Measurements from ENCODE around the gene GOPC. TPM values are rescaled to one million over a fixed set of nuclear protein-coding genes. Genes with fewer than 3 reads are reported as not detected.

GOPC gene
- total and polyA plus RNA-seq, 2 of the 8 experiments (the other 6 are each of a cell fraction or from before 2014, with no cell fraction given), result 5.3 to 19.4 TPM

GRCh38 chr6:117550618-117551242, 51.6 kb downstream of the GOPC start:
- Histone ChIP-seq H4K5ac (ENCODE audit: insufficient read length, low read depth, low read length) (no peak overlapping the region), H3K9ac (replicated peaks in 1 of 4; ENCODE audit: extremely low read depth in 1 of 4, low read depth in 3 of 4, low read length in 3 of 4) (no peak overlapping the region), H3K14ac (ENCODE audit: insufficient read length) (no peak overlapping the region), H3K4me3 (ENCODE audit: extremely low read depth in 1 of 4, insufficient read depth in 2 of 4, low read depth in 3 of 4, low read length in 4 of 4) (no peak overlapping the region), H3K4me2 (ENCODE audit: insufficient read depth in 1 of 2, low read depth in 2 of 2, low read length in 2 of 2) (no peak overlapping the region), H3K27ac (ENCODE audit: low read depth, low read length) (no peak overlapping the region), H2AFZ (ENCODE audit: low read length) (no peak overlapping the region), H3K9me3 (ENCODE audit: insufficient read depth in 2 of 2, low read depth in 1 of 2, low read length in 1 of 2) (no peaks in the 10 kb centered on the region), H4K20me1 (replicated peaks in 1 of 2; ENCODE audit: control insufficient read depth in 1 of 2, insufficient read depth in 2 of 2, low read length in 2 of 2) (peaks cover 0 to 2% of the 10 kb centered on the region in 2 experiments), H2BK5ac (ENCODE audit: low read depth, low read length) (no peak overlapping the region), H3K79me2 (ENCODE audit: control insufficient read depth in 1 of 2, insufficient read depth in 2 of 2, low read length in 2 of 2) (no peaks in the 10 kb centered on the region), H2AK5ac (ENCODE audit: low read depth, low read length) (no peak overlapping the region), H3K4ac (replicated peaks; ENCODE audit: insufficient read length, low read depth, low read length) (no peak overlapping the region), H3K18ac (ENCODE audit: extremely low read depth, low read length) (no peak overlapping the region), H3K27me3 (replicated peaks in 1 of 4; ENCODE audit: control insufficient read depth in 3 of 4, extremely low read depth in 1 of 4, insufficient read depth in 3 of 4, low read length in 3 of 4) (no peaks in the 10 kb centered on the region; a peak in 1 of 7 replicates), H2BK120ac (replicated peaks; ENCODE audit: low read depth, low read length) (no peak overlapping the region), H2BK20ac (ENCODE audit: low read length) (no peak overlapping the region), H3K56ac (replicated peaks; ENCODE audit: insufficient read length, low read depth, low read length) (no peak overlapping the region), H2BK12ac (ENCODE audit: low read depth, low read length) (no peak overlapping the region), H2BK15ac (ENCODE audit: low read length) (no peak overlapping the region), H3K4me1 (replicated peaks in 1 of 4; ENCODE audit: control insufficient read depth in 3 of 4, insufficient read depth in 4 of 4, low read length in 3 of 4) (peaks cover 0 to 6% (median 3%) of the 10 kb centered on the region in 4 experiments; a peak in 5 of 7 replicates), H3K79me1 (ENCODE audit: low read depth, low read length) (no peaks in the 10 kb centered on the region), H3K36me3 (ENCODE audit: control insufficient read depth in 2 of 4, insufficient read depth in 4 of 4, low read length in 3 of 4) (no peaks in the 10 kb centered on the region), H3K23ac (ENCODE audit: insufficient read length) (no peak overlapping the region), H3K23me2 (ENCODE audit: low read depth, low read length) (no peaks in the 10 kb centered on the region), H4K91ac (replicated peaks; ENCODE audit: insufficient read length, low read length) (no peak overlapping the region), H4K8ac (ENCODE audit: extremely low read depth, insufficient read depth, low read length) (no peak overlapping the region)
- no peak for TF ChIP-seq RXRA (IDR thresholded peaks at IDR 0.05; ENCODE audit: insufficient read depth, low read depth, low read length)
- CTCF ChIA-PET (ENCODE audit: partially characterized antibody), result interaction anchor here (1.0 to 6.4 kb wide), 4 partner anchors 69 to 207 kb away, joined by 3 to 58 read pairs (median 21); partner anchors contain the start of gene DCBLD1
- DNase-seq (ENCODE audit: low read depth in 1 of 2, low spot score in 2 of 2) (no peak), FAIRE-seq (no peak)
- POLR2A ChIA-PET (ENCODE audit: partially characterized antibody), result no interaction called here
- WGBS, 2 experiments (ENCODE audit: extremely low coverage in 1 of 2, insufficient coverage in 1 of 2, insufficient read length in 1 of 2, insufficient replicate concordance in 2 of 2, low coverage in 1 of 2, low lambda C conversion rate in 2 of 2, missing lambda C conversion rate in 1 of 2), result 78% methylated on average over 2 of the region's 2 CpGs; no CpG with 5 or more reads in 1 of the 2 experiments
